Lung microvascular endothelial cell (primary cell): Measurements from ENCODE around the gene RNF26. TPM values are rescaled to one million over a fixed set of nuclear protein-coding genes. Genes with fewer than 3 reads are reported as not detected.
A peak's percentile ranks its signal among the peaks of the same experiment; 100 is the strongest.

ENCODE experiments used
- DNase-seq, 2 donors: peaks; one replicate each; pipeline versions ENCODE4 v3.0.0 to v3.0.0-alpha.2; 2010; ENCODE audit warnings: low read depth in 2 of 2
- total RNA-seq: library from RNA; depleted of rRNA; stranded (reverse); fragments of >200 nt; gene quantifications from 2 replicates; pipeline ENCODE4 v1.2.1, GENCODE V29; 2014

RNF26 gene
- total RNA-seq, 1 donor from 2014 or later: 2.8 TPM

- peak; percentile 41 to 46 for DNase-seq
These were observed 19.0 kb upstream of the RNF26 start for GRCh38 chr11:119315131-119316015.

GRCh38 chr11:119316016-119316728 is 18.2 kb upstream of the RNF26 start:
- DNase-seq: peak; percentile 34 to 55

GRCh38 chr11:119316729-119317591 is 17.4 kb upstream of the RNF26 start, which contains the start of gene MCAM:
Gene MCAM, minus strand, starts transcription at chr11:119317130. Its CDS starts 29 bp downstream, at chr11:119317101.
- DNase-seq: peak; percentile 62 to 76

- DNase-seq: peak in 1 of 2 donors; percentile 34
These were observed 16.6 kb upstream of the RNF26 start for GRCh38 chr11:119317592-119318239.

- peak in 1 of 2 donors; percentile 80 for DNase-seq
These were observed 15.8 kb upstream of the RNF26 start for GRCh38 chr11:119318240-119319135.

GRCh38 chr11:119319136-119319699 is 15.1 kb upstream of the RNF26 start:
- DNase-seq: no peak

- DNase-seq: peak in 1 of 2 donors; percentile 85
These were observed 14.6 kb upstream of the RNF26 start for GRCh38 chr11:119319700-119320239.

GRCh38 chr11:119320240-119320775 is 14.0 kb upstream of the RNF26 start:
- peak in 1 of 2 donors; percentile 57 for DNase-seq

GRCh38 chr11:119320776-119321524 is 13.4 kb upstream of the RNF26 start:
- DNase-seq: peak; percentile 50 to 82

- DNase-seq: peak in 1 of 2 donors; percentile 44
These were observed 12.0 kb upstream of the RNF26 start for GRCh38 chr11:119322360-119322739.

- no peak for DNase-seq
These were observed 11.3 kb upstream of the RNF26 start for GRCh38 chr11:119322921-119323531.

GRCh38 chr11:119323532-119324033 is 10.7 kb upstream of the RNF26 start:
- peak; percentile 71 to 76 for DNase-seq

- no peak for DNase-seq
These were observed 10.1 kb upstream of the RNF26 start for GRCh38 chr11:119324189-119324588.

GRCh38 chr11:119329320-119329719 is 5.0 kb upstream of the RNF26 start:
- DNase-seq: no peak

GRCh38 chr11:119330237-119330636 is 4.1 kb upstream of the RNF26 start:
- no peak for DNase-seq

GRCh38 chr11:119332111-119332765 is 2.1 kb upstream of the RNF26 start:
- no peak for DNase-seq

- DNase-seq: no peak
These were observed 846 bp downstream of the RNF26 start for GRCh38 chr11:119335091-119335654.
